ENCODE measurements around the gene NEU3.

- TF ChIP-seq POLR2A (IDR thresholded peaks at IDR 0.05; ENCODE audit: low read depth, low read length) = no peak
- TF ChIP-seq POLR2AphosphoS5 (IDR thresholded peaks at IDR 0.05; ENCODE audit: low read depth, low read length) = no peak
- TF ChIP-seq SPI1 (IDR thresholded peaks at IDR 0.05; ENCODE audit: low read depth, low read length) = no peak
- no peak for TF ChIP-seq PAX5 (IDR thresholded peaks at IDR 0.05; ENCODE audit: insufficient read depth, low read length, severe bottlenecking)
Observed at GRCh38 chr11:74953451-74953850, 35.3 kb upstream of the NEU3 start.

Measured in GM12891 (cell line).